Suppressor macrophage (primary cell): ENCODE measurements around the gene TNFSF8.
A peak's percentile ranks its signal among the peaks of the same experiment; 100 is the strongest.

Experiments used
- DNase-seq, 4 experiments: peaks; one replicate each; pipeline ENCODE4 v3.0.0-alpha.2; 2020 to 2022

The TNFSF8 gene

DNA sequence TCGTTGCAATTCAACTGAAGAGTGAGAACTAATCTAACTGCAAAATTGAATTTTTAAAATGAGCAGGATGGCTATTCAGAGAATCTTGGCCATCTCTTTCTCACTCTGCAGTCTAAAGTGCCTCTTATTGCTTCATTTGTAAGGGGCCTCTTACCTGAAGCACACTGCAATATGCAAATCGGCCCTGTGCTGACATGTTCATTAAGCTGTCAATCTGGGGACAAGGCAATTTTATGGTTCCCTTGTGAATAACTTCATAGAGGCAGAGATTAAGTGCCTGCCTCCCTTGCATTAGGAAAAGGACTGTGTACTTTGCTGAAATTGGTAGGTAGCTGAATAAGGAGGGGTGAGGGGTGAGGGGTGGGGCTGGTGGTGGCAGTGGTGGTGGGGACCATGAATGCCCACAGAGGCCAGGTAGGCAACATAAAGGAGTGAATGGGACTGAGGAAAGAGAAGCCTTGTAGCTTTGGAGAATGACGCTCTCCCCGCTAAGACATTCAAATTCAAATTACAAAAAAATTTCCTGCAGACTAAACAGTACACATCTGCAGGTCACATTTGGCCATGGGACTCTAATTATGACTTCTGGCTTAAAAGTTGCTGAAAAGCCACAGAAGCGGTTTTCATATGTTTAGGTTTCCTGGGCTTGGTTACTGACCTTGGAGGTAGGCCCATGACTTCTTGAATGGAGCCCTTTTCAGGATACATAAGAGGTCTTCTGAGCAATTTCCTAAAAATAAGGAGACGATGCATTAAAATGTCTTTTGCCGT is 25.0 kb downstream of the TNFSF8 start:
- no peak for DNase-seq

DNA sequence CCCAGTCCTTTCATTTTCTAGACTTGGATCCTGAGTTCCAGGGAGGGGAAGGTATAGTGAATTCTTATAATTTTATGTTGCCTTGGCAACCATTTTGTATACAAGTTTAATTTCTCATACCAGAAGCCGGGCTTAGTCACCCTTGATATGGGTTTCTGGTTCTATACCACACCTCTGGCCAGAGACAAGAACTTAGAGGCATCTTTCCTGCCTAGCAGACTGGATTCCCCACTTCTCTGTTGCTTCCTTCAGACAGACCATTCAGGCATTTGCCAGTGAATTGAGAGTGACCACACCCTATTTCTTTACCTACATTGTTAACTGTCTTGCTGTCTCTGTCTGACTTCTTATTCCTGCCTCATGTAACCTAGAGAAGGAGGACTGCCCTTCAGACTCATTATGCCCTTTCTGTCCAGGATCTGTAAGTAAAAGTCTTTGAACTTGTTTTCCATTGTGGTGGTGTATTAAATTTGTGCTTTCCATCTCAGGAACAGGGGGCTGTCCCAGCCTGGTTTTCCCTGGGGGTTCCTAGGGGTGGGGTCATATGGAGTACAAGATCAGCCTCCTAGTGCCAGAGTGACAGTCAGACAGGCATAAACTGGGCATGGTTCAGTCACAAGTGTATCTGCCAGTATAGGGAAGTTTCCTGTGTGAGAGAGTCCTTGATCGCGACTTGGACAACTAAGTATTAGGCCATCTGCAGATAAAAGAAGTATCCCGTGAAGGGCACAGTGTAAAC is 27.4 kb downstream of the TNFSF8 start:
- peak in 1 of 4 experiments; percentile 29 for DNase-seq

DNA sequence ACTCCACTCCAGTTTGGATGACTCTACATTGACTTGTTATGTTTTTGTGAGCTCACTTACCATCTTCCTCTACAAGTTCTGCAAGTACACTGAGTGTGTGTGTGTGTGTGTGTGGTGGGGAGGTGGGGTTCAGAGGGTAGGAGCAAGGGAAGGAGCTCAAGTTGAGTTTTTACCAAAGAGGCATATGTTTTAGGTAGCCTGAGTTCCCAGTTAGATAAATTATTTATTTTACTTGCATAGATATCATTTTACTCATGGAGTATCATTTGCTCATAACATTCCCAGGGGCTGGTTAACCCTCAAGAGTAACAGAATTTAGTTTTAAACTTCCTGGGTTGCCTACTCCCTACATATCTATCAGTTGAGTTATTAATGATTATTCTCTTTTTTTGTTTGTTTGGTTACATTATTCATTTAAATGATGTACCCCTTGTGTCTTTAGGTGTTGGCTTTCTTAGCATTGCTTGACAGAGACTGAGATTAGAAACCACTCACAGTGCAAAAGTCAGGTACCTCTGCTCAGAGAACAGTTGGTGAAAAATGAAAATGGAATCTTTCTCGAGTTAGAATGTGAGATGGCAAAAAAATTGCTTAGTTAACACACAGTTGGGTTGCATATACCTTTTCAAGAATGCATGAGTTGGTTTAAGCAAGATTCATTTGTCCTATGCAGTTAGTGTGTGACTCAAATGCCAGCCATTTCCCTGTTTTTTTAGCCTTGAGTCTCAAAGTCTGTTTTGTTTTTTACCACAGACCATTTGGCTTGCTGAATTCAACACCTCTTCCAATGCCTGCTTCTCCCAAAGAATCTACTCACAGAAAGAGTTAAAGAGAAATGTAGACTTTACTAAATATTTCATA is 29.2 kb downstream of the TNFSF8 start:
- DNase-seq: no peak

DNA sequence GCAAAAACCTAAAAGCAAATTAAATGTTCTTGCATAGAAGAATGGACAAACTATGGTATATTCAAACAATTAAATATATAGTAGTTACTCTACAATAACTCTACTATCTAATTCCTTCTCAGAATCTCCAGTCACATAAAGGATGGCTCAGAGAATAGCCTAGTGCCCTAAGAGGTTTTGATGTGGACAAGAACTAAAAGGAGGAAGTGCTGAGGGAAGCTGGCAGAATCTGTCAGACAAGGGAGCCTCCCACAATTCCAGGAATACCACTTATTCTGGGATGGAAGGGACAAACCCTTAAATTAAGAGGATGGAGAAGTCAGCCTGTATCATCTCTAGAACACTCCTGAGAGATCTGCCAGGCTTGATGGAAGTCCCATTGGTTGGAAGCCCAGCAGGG is 30.4 kb downstream of the TNFSF8 start:
- peak in 3 of 4 experiments; percentile 30 to 49 (median 40) for DNase-seq

DNA sequence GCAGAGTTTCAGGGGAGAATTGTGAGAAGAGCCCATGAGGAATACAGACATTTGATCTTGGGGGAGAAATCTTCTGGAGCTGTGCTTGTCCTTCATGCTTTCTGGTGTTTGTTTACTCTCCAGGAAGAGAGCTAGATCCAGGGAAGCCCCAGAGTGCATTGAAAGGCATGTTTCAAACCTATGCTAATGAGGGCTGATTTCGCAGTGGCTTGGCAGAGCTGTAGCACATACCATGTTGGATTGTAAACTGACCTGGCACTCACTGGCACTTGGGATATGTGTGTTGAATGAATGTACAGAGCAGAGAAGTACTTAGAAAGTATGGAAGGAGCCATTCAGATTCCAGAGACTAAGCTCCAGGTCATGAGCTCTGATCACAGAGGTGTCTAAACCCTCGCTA is 30.9 kb downstream of the TNFSF8 start:
- DNase-seq: no peak

DNA sequence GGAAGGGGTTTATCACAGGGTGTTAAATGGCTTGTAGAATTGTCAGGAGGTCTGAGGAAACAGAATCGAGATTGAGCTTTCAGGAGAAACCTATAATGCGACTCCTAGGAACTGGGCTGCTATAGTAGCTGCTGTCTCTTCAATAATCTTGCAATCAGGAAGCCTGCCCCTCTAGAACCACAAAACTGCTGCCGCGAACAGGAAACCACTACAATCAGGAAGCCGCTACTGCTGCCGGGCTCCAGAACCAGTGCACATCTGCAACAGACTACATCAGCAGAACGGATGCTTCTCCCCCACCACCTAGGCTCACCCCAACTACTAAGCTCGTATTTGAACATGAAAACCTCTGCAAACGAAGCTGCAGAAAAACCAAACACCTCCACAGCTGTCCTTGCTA is 31.6 kb downstream of the TNFSF8 start:
- peak; percentile 71 to 84 (median 78) for DNase-seq

DNA sequence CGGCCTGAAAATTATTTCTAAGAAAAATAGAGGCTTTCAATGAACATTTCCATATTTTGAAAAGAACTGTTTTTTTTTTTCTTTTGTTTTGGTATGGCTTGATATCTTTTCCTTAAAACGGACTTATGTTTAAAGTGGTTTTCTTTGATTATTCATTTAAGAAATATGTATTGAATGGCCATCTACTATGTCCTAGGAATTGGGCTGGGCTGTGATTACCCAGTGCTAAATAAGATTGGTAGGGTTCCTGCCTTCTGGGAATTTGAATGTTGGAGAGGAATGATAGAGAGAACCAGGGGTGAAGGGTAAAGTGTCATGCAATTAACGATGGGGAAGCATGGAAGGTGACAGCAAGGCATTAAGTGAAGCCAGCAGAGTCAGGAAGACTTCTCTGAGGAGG is 33.2 kb downstream of the TNFSF8 start:
- no peak for DNase-seq

DNA sequence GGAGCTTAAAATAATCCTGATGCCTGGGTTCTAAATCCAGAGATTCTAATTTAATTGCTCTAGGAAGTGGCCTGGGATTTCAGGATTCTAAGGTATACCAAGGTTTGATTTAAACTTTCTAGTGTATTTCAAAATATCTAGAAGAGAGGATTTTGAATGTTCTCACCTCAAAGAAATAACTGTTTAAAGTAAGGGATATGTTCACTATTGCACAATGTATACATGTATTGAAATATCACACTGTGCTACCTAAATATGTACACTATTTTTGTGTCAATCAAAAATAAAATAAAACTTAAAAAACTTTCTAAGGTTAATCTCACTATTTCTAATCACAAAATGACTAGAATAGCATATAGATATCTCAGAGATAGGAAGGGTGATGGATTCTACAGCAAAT is 34.0 kb downstream of the TNFSF8 start:
- no peak for DNase-seq

DNA sequence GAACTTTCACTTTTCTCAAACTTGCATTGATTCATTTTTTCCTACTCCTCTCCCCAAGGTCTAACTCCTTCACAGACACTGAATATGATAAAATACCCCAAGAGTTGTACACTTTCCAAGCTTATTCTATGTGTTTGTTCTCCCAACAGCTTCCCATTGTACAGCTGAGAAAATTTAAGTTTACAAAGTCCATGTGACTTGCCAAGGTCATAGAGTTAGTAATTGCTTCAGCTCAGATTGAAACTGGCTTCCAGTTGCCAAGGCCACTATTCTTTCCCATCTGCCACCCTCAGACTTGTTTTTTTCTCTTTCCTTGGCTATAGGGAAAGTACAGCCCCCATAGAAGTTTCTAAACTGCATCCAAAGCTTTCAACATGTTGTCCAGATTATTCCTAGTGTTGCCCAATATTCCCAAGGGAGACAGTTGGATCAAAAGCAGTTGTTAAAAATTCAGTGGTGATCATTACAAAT is 34.8 kb downstream of the TNFSF8 start:
- DNase-seq: peak in 1 of 4 experiments; percentile 36

DNA sequence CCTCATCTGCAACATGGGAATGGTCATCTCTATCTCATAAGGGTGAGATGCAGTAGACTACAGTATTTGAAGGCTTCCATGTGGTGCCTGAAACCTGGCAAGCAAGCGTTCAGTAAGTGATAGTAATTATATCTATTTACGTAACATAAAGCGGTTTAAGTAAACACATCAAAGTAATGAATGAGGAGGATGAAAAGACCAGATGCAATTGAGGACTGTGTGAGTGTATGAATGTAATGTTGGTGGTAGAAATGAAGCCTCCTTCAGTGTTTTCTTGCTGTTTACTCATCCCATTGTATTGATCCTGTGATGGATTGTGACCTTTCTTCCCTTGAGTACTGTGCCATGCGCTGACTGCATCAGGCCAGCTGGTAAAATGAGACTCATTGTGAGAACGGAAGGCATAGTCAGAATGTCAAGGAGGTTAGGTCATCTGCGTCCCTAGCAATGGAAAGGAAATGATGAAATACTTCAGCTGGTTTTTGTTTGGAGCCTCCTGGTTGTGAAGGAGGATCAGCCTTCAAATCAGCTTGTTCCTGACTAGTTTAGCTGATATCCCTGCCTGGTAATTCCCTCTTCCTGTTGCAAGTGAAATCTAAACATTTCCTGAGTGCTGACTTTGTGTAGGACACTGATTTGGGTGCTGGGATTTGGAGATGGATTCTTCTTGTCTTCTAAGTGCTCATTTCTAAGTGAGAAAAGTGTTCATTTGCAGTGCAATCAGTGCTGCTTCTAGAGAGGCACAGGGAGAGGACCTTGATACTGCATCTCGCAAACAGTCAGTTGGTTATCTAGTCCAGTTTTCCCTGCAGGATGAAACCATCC is 35.6 kb downstream of the TNFSF8 start:
- DNase-seq: peak; percentile 80 to 92 (median 86)

DNA sequence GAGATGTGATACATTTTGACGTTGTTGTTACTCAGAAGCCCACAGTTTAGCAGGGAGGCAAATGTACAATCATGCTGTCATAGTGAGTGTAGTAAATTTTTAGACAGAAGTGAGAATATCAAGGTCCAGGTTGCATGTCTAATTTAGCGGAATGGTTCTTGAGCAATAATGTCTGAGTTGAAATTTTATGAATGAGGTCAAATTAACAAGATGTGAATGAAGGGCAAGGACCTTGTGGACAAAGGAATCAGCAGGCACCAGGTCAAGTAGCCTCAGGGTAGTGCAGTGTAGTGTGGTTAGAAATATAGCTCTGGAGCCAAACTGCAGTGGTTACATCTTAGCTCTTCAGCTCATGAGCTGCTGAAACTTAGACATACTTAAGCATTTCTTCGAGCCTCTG is 36.2 kb downstream of the TNFSF8 start:
- DNase-seq: no peak

DNA sequence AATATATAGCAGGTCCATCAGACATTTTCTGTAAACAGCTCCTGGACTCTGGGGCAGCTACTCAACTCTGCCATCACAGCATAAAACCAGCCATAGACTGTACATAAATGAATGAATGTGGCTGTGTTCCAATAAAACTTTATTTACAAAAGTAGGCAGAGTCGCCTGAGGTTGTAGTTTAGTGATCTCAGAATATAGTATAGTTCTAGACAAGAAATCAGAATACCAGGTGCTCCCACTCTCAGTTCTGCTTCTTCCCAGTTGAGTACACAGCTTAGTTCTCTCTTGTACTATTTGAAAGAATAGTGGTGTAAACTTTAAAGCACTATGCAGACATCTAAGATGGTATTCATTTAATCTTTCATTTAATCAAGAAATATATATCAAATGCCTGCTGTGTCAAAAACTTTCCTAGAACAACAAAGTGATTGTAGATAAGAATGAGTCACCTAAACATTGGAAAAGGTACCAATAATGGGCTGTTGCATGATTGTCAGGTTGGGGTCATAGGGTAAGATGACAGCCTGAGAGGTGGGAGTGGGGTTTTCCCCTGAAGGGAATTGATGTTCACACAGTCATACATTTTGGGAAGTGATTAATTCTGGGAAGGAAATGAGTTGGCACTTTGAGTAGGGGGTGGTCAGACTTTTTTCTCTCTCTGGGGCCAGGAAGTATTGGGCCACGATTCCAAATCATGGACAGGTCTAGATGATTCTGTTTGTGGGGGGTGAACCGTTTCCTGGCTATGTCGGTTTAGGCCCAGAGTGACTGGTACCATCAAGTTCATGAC is 37.0 kb downstream of the TNFSF8 start:
- DNase-seq: peak; percentile 61 to 87 (median 76)

DNA sequence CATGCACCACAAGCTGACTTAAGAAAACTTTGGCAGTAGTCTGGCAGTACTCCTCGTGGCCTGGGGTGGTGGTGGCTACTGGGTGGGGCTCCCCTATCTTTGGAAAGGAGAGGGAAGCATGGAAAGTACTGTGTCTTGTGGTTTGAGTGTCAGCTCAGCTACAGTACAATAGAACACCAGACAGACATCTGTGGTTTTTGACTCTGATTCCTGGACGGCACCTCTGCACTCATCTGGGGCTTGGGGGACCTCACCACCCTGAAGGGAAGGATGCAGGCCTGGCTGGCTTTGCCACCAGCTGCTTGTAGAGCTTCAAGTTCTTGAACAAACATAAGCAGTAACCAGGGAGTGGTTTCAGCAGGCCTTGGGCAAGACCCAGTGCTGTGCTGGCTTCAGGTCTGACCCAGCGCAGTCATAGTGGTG is 40.6 kb downstream of the TNFSF8 start:
- peak in 3 of 4 experiments; percentile 31 to 49 (median 36) for DNase-seq

DNA sequence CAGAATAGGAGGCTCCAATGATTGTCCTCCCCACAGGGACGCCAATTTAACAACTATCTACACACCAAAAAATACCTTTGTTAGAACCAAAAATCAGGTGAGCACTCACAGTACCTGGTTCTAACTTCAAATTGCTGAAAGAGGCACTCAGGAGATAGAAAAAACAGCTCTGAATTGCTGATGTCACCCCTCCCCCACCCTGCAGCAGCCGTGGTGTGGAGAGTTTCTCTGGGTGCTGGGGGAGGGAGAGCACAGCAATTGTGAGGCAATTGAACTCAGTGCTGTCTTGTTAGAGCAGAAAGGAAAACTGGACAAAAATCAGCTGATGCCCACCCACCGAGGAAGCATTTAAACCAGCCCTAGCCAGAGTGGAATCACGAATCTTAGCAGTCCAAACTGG is 41.8 kb downstream of the TNFSF8 start:
- peak in 1 of 4 experiments; percentile 27 for DNase-seq

DNA sequence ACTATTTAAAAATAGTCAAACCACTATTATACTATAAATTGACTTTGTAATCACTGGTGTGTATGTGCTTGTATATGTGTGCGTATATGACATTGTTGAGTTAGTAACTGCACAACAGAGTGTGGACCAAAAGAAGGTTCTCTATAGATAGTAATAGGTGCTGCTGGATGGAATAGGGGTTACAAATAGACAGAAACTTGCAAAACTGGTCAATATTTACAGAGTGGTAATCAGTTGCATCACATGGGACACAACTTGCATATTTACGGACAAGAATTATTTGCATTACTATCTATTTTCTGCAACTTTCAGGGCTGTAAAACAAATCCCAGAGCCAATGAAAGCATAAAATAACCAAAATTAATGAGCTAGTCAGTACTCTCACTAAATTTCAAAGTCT is 42.4 kb downstream of the TNFSF8 start:
- no peak for DNase-seq

DNA sequence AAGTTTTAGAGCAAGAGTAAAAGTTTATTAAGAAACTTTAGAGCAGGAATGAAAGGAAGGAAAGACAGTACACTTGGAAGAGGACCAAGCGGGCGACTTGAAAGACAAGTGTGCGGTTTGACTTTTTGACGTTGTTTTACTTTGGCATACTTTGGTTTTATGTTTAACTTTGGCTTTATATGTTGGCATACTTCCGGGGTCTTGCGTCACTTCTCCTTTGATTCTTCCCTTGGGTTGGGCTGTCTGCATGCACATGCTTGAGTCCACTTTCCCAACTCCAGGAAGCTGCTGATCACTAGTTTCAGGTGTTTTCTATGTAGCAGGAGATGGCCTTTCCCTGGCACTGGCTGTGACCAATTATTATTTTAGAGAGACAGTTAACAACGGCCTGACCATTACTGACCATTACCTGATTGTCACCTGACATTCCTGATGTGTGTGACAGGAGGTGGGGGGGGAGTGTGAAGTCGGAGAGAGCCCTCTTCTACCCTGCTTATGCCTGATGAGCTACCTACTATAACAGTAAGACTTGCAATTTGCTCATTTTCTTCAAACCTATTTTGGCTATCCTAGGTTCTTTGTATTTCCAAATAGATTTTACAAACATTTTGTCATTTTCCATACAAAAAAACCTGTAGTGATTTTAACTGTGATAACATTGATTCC is 45.5 kb downstream of the TNFSF8 start:
- peak in 1 of 4 experiments; percentile 18 for DNase-seq

DNA sequence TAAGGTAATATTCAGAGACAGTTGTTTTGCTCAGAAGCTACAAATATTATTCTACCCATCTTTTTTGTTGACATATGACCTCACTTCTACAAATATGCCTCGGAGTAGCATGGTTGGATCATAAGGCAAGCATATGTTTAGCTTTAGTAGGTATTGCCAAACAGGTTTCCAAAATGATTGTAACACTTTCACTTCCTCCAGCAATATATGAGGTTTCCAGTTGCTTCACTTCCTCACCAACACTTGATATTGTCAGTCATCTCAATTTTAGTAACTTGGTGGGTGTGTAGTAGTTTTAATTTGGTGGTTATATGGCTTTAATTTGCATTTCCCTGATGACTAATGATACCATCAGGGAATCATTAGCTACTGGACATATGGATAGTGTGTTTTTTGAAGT is 46.7 kb downstream of the TNFSF8 start:
- DNase-seq: peak; percentile 56 to 93 (median 74)

DNA sequence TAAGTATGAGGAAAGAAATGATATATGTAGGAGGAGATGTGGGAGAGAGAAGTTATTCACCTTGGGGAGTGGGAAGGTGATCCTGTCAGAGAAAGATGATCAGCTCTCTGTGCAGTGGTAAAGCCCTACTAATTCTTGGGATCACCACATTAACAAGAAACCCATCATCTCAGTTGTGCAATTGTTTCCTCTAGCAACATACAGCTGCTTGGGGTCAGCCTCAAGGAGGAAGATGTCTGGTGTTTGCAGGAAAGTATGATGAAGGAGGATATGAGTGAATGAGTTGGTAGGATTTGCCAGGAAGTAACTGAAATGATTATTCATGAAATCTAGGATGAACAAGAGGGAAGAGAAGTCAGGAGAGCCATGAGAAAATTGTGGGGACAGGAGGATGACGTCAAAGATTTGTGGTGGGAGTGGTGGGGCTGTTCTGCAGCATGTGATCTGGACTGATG is 50.1 kb downstream of the TNFSF8 start:
- DNase-seq: peak; percentile 50 to 88 (median 70)

DNA sequence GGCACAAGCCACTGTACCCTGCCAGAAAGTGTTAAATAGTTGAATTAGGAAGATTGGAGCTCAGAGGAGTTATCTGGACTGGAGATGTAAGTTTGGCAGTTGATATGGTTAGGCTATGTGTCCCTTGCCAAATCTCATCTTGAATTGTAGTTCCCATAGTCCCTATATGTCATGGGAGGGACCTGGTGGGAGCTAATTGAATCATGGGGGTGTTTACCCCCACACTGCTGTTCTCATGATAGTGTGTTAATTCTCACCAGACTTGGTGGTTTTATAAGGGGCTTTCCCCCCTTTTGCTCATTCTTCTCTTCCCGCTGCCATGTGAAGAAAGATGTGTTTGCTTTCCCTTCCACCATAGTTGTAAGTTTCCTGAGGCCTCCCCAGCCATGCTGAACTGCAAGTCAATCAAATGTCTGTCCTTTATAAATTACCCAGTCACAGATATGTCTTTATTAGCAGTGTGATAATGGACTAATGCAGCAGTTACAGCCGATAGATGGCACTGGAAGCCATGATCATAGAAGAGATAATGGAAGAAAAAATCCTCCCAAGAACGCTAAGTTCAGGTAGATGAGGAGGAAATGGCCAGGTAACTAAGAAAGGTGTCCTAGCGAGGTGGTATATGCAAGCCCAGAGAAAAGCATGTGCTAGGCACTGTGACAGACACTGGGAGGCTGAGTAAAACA is 51.4 kb downstream of the TNFSF8 start:
- DNase-seq: no peak

DNA sequence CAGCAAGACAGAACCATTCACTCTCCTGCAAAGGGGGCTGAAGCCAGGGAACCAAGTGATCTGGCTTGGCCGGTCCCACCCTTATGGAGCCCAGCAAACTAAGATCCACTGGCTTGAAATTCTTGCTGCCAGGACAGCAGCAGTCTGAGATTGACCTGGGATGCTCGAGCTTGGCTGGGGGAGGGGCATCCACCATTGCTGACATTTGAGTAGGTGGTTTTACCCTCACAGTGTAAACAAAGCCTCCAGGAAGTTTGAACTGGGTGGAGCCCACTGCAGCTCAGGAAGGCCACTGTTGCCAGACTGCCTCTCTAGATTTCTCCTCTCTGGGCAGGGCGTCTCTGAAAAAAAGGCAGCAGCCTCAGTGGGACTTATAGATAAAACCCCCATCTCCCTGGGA is 60.5 kb downstream of the TNFSF8 start:
- DNase-seq: no peak
